ENCODE measurements around the gene TTC28.
"Not testable (repeated sequence)": the region's sequence is repeated elsewhere in the genome, so short reads cannot be mapped to it uniquely, and the experiment has no call there.

The TTC28 gene

DNA sequence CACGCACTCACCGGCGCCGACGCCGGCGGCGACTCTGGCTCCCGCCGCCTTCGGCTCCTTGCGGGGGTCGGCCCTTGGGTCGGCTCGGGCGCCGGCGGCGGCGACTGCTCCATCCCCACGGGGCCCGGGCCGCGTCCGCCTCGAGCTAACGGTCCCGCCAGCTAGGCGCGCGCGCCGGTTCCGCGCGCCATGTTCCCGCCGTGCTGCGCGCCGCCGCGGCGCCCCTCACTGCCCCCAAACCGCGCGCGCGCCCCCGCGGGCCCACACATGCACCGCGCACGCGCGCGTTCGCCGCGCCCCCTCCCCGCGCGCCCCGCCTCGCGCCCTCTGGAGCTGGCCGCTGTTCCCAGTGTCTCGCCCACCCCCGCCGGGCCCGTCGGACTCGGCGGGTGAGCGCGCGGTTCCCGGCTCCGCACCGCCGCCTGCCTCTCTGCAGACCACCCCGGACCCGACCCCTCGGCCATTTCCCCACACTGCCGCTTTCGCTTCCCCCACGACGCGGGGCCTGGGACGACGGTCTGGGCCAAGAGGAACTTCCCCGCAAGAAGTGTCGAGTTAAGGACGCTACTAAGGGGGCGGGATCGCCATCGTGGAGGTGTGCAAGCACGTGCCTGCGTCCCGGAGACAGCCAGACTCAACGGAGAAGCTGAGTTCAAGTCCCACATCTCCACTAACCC, at the start of gene TTC28:
Gene TTC28, minus strand, starts transcription at position 230 of the 677 bp plus-strand sequence. Its CDS starts 117 bp downstream, at position 113.
- not testable (repeated sequence) for DNase-seq (ENCODE audit: low read depth)

DNA sequence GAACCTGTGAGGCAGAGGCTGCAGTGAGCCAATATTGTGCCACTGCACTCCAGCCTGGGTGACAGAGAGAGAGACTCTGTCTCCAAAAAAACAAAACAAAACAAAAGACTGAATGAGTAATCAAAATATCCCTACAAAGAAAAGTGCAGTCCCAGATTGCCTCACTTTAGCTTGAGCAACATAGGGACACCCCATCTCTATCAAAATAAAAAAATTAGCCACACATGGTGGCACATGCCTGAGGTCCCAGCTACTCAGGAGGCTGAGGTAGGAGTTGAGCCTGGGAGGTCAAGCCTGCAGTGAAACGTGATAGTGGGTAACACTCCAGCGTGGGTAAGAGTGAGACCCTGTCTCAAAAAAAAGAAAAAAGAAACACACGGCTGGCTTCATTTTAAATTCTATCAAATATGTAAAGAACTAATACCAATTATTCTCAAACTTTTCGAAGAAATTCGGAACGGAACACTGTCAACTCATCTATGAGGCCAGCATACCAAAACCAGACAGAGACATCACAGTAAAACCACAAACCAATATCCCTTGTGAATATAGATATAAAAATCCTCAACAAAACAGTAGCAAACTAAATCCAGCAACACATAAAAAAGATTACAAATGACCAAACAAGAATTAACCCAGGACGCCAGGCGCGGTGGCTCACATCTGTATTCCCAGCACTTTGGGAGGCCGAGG, 49.1 kb upstream of the TTC28 start:
- DNase-seq (ENCODE audit: low read depth), result no peak

DNA sequence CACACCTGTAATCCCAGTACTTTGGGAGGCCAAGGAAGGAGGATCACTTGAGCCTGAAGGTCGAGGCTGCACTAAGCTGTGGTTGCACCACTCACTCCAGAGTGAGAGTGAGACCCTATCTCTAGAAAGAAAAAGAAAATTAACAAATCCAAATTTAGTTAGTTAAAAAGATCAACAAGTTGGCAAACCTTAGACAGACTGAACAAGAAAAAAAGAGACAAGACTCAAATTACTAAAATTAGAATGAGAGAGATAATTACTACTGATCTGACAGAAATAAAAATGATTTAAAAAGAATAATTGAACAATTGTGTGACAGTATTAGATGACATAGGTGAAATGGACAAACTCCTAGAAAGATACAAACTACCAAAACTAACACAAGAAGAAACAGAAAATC, 48.4 kb upstream of the TTC28 start:
- no peak for DNase-seq (ENCODE audit: low read depth)

DNA sequence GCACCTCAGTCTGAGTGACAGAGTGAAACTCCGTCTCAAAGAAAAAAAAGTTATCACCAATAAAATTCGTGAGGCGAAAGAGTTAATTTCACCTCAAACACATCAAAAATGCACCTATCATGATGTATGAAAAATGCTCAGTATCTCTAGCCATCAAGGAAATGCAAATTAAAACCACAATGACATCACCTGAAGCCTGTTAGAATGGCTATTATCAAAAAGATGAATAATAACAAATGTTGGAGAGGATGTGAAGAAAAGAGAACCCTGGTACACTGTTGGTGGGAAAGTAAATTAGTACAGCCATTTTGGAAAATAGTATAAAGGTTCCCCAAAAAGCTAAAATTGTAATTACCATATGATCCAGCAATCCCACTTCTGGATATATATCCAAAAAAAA, 38.4 kb upstream of the TTC28 start:
- DNase-seq (ENCODE audit: low read depth), result no peak

DNA sequence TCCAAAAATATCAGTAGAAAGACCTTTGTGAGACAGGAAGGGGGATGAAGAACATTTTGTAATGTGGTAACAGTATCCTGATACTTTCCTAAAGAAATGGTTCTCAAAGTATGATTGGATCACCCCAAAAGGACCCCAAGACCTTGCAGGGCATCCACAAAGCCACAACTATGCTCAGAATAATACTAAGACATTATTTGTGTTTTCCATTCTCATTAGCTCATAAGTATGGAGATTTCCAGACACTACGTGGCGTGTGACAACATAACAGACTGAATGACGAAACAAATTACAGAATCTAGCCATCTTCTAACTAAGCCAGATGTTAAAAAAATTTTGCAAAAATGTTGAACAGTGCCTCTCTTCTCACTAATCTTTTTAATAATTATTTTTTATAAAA, 37.0 kb upstream of the TTC28 start:
- no peak for DNase-seq (ENCODE audit: low read depth)

DNA sequence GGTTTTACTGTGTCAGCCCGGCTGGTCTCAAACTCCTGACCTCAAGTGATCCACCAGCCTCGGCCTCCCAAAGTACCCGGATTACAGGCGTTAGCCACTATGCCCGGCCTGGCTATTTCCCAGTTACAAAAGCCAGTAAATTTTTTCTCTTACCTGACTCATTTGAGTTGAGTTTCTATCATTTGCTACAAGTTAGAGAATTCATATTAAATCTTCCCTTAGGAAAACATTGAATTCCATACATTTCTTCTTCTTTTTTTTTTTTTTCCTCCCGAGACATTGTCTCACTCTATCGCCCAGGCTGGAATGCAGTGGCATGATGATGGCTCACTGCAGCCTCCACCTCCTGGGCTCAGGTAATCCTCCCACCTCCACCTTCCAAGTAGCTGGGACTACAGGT, 36.0 kb upstream of the TTC28 start:
- no peak for DNase-seq (ENCODE audit: low read depth)

DNA sequence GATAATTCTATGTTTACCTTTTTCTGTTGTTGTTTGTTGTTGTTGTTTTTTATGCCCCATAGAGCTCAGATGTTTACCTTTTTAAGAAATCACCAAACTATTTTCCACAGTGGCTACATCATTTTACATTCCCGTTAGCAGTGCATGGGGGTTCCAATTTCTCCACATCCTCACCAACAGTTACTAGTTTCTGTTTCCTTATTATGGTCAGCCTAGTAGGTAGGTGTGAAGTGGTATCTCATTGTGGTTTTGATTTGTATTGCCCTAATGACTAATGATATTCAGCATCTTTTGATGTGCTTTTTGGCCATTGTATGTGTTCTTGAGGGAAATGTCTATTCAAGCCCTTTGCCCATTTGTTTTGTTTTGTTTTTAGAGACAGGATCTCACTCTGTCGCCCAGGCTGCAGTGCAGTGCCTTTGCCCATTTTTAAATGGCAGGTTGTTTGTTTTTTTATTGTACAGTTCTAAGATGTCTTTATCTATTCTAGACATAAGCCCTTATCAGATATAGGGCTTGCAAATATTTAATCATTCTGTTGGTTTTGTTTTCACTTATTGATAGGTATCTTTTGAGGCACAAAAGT, 34.5 kb upstream of the TTC28 start:
- no peak for DNase-seq (ENCODE audit: low read depth)

DNA sequence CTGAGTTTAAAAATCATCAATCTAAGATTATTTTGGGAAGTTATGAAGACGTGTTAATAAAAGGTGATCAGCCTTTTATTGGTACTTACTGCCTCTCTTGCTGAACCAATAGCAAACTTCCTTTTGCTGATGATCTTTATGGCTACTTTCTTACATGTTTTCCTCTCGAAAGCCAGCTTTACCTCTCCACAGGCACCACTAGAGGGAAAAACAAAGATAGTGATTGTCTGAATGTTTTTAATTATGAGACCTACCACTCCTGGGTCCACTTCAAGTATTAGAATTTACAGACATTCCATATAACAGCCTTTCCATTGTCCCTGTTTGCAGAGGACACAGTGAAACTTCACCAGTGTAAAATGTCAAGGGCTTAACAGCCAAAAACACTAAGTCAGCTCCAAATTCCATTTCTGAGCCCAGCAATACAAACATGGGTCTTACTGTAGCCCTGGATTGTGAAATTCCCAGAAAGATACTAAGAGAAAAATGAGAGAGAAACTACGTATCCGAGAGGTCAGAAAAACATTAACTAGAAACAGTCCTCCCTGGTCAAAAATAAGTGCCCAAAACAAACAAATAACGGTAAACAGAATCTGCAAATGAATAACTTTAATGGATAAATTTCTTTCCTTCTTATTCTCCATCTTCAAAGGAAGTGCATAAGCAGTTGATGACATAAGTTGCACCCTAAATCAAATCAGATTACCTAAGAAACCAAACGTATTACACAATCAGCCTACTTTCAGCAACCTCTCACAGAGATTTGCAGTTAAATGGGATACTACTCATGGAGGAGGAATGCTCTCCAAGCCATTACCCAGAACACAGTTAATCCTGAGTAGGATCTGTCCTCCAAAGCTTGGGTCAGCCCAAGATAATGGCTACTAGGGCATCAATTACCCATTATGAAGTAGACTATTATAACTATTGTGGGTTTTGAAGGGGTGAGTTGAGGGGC, 32.5 kb upstream of the TTC28 start:
- no peak for DNase-seq (ENCODE audit: low read depth)

DNA sequence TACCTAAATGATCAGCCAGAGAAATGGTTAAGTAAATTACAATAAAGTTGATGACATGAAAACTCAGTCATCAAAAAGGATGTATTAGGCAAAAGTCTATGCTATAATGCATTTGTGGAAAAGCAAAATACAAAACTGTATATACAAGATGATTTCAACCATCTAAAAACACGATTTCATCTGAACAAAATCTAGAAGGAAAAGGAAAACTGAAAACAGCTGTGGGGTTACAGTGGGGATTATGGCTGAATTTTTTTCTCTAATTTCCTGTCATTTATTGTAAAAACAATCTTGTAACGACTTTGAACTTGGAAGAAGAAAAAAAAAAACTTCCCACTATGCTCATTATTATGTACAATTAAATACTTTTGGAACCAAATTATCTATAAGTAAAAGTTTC, 31.7 kb upstream of the TTC28 start:
- no peak for DNase-seq (ENCODE audit: low read depth)

DNA sequence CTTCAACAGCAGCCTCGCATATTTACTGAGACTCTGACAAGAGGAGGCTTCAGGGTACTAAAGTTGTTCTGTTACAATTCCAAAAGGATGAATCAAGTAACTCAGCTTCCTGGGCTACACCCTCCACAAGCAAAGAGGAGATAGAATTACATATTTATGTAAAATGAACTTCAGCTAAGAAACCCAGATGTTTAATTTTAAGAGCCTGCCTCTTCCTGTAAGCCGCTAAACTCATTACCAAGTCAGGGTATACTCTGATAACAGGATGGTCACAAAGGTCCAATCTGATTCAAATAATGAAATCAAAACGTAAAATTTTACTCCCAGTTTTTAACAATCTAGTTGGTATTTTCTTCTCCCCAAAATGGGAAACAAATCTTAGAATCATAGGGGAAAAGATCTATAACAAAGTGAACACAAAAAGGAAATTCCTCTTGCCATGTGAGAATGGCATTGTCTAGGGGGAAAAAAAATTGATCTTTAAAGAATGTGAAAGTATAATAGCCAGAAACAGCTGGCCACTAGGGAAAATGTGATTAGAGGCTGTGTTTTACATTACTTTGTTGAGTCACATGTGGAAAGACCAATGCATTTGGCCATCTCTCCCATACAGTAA, 31.0 kb upstream of the TTC28 start:
- DNase-seq (ENCODE audit: low read depth), result no peak

DNA sequence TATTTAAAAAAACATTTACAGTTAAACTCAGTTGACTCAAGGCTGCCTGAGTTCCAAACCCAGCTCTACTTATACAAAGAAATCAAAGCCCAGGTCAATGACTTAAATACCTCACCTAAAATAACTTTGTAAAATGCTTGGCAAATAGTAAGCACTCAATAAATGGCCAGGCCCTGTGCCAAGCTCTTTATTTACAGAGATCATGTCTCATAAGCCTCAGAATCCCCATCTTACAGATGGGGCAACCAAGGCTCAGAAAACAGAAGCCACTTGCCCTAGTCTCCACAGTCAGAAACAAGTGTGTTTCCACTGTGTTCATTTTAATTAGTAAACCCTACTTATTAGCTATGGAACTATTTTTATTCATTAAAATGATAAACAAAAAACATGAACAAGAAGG, 30.5 kb upstream of the TTC28 start:
- DNase-seq (ENCODE audit: low read depth), result no peak

DNA sequence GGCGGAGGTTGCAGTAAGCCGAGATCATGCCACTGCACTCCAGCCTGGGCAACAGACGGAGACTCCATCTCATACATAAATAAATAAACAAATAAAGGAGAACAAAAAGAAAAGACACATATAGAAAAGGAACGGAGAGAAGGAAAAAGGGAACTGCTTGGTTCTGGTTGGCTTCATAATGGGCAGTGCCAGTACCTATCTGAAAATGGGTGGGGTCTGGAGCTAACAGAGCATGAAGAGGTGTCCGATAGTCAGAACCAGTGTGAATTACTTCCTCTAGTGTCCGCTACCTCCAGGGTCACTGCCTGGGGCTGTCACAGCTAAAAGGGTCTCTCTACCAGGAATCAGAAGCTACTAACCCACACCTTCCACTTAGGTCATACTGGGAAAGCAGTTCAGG, 27.2 kb upstream of the TTC28 start:
- DNase-seq (ENCODE audit: low read depth), result no peak

DNA sequence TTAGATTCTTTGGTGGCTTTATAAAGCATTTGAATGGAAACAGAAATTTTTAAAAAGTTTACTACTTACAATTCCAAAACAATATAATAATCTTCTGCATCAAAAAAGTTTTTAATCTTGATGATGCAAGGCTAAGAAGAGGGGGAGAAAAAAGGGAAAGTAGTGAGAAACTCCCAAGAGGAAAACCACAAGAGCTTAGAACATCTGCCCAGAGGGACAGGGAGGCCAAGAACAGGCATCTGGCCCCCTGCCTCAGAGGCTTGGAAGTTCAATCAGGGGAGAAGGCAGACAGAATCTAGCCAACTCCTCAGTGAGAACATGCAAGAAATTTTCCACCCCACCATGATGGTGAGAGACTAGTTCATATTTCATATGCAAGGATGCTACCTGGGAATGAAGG, 23.8 kb upstream of the TTC28 start:
- DNase-seq (ENCODE audit: low read depth), result no peak

DNA sequence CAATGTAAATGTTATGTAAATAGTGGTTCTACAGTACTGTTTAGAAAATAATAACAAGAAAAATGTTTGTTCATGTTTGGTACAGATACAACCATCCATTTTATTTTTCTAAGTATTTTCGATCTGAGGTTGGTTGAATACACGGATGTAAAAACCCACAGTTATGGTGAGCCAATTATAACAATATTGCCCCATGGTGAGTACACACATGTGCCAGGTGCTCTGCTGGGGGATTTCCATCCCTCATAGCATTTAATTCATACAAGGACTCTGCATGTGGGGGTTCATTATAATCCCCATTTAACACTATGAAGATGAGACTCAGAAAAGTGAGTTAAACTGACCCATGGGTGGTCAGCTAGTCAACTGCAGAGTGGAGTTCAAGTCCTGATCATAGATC, 23.3 kb upstream of the TTC28 start:
- no peak for DNase-seq (ENCODE audit: low read depth)

DNA sequence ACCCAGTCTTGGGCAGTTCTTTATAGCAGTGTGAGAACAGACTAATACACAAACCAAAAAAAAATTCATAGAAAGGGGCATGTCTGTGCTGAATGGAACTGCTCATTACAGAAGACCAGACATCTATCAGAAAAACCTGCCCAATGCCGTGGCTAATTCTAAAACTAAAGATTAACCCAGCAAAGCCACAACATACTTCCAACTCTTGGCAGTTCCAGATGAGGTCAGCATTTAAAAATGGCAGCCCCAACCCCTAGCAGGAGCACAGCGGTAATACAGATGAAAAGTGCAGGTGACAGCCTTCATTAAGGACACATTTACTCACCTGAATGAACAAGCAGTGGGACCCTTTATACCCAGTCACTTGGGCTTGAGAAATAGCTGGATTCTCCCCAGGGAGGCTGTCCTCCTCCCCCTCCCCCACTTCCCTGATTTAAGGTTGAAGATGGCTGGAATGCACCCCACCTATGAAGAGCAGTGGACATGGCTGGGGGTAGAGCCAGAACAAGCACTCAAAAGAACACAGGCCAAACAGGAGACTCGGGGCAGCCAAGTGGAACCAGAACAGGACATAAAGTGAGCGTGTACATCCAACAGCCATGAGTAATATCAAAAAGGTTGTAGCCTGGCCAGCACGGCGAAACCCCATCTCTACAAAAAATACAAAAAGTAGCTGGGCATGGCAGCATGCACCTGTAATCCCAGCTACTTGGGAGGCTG, 13.6 kb upstream of the TTC28 start:
- DNase-seq (ENCODE audit: low read depth), result not testable (repeated sequence)

DNA sequence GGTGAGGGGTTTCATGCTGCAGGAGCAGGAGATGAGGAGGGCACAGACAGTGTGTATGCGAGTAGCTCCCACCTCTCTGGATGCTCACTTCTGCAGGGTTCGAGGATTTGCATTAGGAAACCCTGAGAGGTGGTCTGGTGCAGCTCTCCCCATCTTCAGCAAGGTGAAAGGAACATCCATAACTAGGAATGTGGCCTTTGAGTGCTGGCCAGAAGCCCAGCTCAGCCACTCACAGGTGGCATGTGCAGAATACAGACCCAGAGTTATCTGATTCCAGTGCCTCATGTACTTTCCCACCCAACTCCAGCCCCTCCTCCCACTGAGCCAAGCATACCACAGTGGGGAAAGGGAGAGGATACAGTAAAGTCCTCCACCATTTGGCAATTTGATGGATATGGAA, 10.2 kb upstream of the TTC28 start:
- DNase-seq (ENCODE audit: low read depth), result not testable (repeated sequence)

DNA sequence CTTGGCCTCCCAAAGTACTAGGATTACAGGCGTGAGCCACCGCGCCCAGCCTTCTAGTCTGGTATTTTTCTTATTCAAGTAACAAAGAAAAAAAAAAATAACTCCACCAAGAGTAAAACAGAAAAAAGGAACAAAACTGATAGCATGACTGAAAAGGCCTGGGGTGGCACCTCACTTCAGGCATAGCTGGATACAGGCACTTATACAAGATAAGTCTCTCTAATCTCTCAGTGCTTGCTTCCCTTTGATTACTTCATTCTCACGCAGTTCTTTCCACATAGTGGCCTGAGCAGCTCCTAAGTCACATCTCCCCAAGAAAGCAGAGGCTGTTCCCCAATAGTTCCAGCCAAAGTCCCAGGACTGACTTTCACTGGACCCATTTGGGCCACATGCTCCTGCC, 3.3 kb upstream of the TTC28 start:
- not testable (repeated sequence) for DNase-seq (ENCODE audit: low read depth)

DNA sequence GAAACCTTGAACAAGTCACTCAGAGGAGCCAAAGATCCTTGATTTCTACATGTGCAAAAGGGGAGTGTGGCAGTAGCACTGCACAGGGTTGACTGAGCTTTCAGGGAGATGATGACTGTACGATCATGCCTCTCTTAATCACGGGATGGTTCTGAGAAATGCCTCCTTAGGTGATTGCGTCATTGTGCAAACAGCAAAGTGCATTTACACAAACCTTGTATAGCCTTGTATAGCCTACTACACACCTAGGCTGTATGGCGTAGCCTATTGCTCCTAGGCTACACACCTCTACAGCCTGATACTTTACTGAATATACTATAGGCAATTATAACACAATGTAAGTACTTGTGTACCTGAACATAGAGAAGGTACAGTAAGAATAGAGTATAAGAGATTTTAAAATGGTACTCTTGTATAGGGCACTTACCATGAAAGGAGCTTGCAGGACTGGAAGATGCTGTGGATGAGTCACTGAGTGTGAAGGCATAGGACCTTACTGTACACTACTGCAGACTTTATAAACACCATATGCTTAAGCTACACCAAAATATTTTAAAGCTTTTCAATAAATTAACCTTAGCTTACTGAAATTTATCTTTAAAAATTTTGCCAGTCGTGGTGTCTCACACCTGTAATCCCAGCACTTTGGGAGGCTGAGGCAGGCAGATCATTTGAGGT, 1.3 kb upstream of the TTC28 start:
- not testable (repeated sequence) for DNase-seq (ENCODE audit: low read depth)

DNA sequence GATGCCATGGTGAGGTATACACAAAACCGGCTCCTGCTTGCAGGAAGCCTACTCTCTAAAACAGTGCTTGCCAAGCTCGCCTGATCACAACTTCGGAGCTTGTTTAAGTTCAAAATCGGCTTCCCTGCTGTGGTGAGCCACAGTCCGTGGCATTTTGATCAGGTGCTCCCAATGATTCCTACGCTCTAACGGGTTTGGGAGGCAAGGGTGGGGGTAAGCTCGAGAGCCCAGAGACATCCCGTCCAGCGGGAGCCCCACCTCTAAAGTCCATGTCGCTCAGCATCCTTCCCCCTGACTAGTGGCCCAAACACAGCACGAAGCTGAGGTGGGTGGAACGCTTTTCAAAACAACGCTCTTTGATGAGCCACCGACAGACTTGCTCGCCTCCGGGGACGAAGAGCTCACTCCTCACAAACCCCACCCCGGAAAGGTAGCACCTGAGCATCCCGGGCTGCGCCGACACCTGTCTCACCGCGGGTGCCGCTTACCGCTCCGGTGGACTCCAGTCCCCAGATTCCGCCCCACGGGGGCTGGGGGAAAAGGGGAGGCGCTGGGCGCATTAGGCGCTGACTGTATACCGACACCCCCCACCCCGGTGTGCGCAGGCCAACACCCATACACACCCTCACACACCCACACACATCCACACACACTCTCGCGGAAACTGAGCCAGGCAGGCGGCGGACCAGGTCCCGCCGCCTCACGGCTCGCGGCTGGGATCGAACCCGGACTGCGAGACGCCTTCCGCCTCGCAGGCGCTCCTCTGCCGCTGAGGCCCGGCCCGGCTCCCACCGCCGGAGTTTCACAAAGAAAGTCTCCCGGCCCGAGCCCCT, 646 bp downstream of the TTC28 start:
- not testable (repeated sequence) for DNase-seq (ENCODE audit: low read depth)

DNA sequence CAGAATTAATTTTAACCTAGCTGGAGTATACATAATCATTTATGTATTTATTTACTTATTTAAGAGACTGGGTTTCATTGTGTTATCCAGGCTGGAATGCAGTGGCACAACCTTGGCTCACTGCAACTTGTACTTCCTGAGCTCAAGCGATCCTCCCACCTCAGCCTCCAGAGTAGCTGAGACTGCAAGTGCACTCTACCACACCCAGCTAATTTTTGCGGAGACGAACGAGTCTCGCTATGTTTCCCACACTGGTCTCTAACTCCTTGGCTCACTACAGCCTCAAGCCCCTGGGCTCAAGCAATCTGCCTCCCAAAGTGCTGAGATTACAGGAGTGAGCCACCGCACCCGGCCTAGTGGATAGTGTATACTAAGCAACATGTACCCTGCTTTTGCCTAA, 1.5 kb downstream of the TTC28 start:
- DNase-seq (ENCODE audit: low read depth), result not testable (repeated sequence)
